HG03280 (cell line): Measurements from ENCODE around the gene ZNF324.
"Not testable (repeated sequence)": the region's sequence is repeated elsewhere in the genome, so short reads cannot be mapped to it uniquely, and the experiment has no call there.

Experiments used
- ATAC-seq: cut with Tn5 transposase; IDR thresholded peaks from one replicate; pipeline ENCODE4 v1.9.1; 2021; ENCODE audit warnings: mild to moderate bottlenecking, moderate library complexity; ENCODE audit not compliant: unreplicated experiment

Gene ZNF324

GRCh38 chr19:58498316-58499020, 31.6 kb downstream of the ZNF324 start:
- no peak for ATAC-seq

GRCh38 chr19:58499021-58499927, 32.4 kb downstream of the ZNF324 start:
- peak; percentile 94 for ATAC-seq

GRCh38 chr19:58500242-58500641, 33.4 kb downstream of the ZNF324 start:
- no peak for ATAC-seq

- ATAC-seq: not testable (repeated sequence)
These were observed 40.8 kb downstream of the ZNF324 start for GRCh38 chr19:58507602-58508223.

- no peak for ATAC-seq
These were observed 42.8 kb downstream of the ZNF324 start for GRCh38 chr19:58509731-58510083.

GRCh38 chr19:58510084-58510862, 43.4 kb downstream of the ZNF324 start:
- no peak for ATAC-seq

GRCh38 chr19:58511353-58512208, 44.7 kb downstream of the ZNF324 start, which contains the start of gene SLC27A5:
Gene SLC27A5 (minus strand): TSS chr19:58511992. CDS start chr19:58511955, 37 bp downstream.
- no peak for ATAC-seq

GRCh38 chr19:58513213-58513693, 46.4 kb downstream of the ZNF324 start:
- ATAC-seq: no peak

GRCh38 chr19:58513694-58514563, 47.0 kb downstream of the ZNF324 start:
- ATAC-seq: peak; percentile 81

- ATAC-seq: no peak
These were observed 47.7 kb downstream of the ZNF324 start for GRCh38 chr19:58514564-58515022.

- no peak for ATAC-seq
These were observed 48.4 kb downstream of the ZNF324 start for GRCh38 chr19:58515259-58515658.

GRCh38 chr19:58516246-58516836, 49.5 kb downstream of the ZNF324 start:
- ATAC-seq: no peak

GRCh38 chr19:58516964-58517833, 50.3 kb downstream of the ZNF324 start:
- ATAC-seq: no peak

GRCh38 chr19:58518256-58519086, 51.6 kb downstream of the ZNF324 start:
- ATAC-seq: no peak

GRCh38 chr19:58519087-58519354, 52.1 kb downstream of the ZNF324 start:
- no peak for ATAC-seq

GRCh38 chr19:58519355-58520256, 52.7 kb downstream of the ZNF324 start, which contains the start of gene ZBTB45:
Gene ZBTB45 (minus strand): TSS chr19:58519810. CDS start chr19:58517673, 2,137 bp downstream.
- ATAC-seq: peak; percentile 81
